CD14-positive monocyte (primary cell): ENCODE data around the gene SERPINB8. TPM values are rescaled to one million over a fixed set of nuclear protein-coding genes. Genes with fewer than 3 reads are reported as not detected.

Experiments used
- DNase-seq, 3 donors: peaks; one replicate each; pipeline ENCODE4 v3.0.0-alpha.2; 2011 to 2022
- H2AFZ ChIP-seq: 2 replicates; pipeline ENCODE4 v1.6.0; 2012; ENCODE audit warnings: mild to moderate bottlenecking, low read depth, low read length, inconsistent platforms; ENCODE audit not compliant: insufficient read depth, poor library complexity, severe bottlenecking
- H3K27ac ChIP-seq, 2 donors: 1 replicate in 1 of 2; 2 replicates in 1 of 2; pipeline ENCODE4 v1.5.1; 2012 to 2013; ENCODE audit warnings: low read length in 2 of 2, control low read depth in 1 of 2, inconsistent platforms in 1 of 2, low read depth in 1 of 2, mild to moderate bottlenecking in 1 of 2
- H3K27me3 ChIP-seq, 2 donors: one replicate each; pipeline versions ENCODE4 v1.6.0 to v1.6.1; 2011 to 2013; ENCODE audit warnings: low read length in 2 of 2; ENCODE audit not compliant: control insufficient read depth in 2 of 2, insufficient read depth in 2 of 2
- H3K36me3 ChIP-seq, 2 donors: replicated peaks in 1 of 2; 1 replicate in 1 of 2; 2 replicates in 1 of 2; pipeline versions ENCODE4 v1.5.1 to v1.6.1; 2012 to 2013; ENCODE audit warnings: low read length in 2 of 2, control low read depth in 1 of 2, inconsistent platforms in 1 of 2, mild to moderate bottlenecking in 1 of 2; ENCODE audit not compliant: insufficient read depth in 2 of 2, control insufficient read depth in 1 of 2
- H3K4me1 ChIP-seq, 2 donors: 1 replicate in 1 of 2; 2 replicates in 1 of 2; pipeline versions ENCODE4 v1.5.1 to v1.6.1; 2012 to 2013; ENCODE audit warnings: low read length in 2 of 2, control low read depth in 1 of 2, inconsistent platforms in 1 of 2, mild to moderate bottlenecking in 1 of 2, moderate library complexity in 1 of 2; ENCODE audit not compliant: insufficient read depth in 2 of 2, control insufficient read depth in 1 of 2
- H3K4me2 ChIP-seq: replicated peaks from 2 replicates; pipeline ENCODE3; 2012; ENCODE audit warnings: low read length, moderate library complexity, mild to moderate bottlenecking; ENCODE audit not compliant: poor library complexity, severe bottlenecking; ENCODE audit errors: extremely low read depth
- H3K4me3 ChIP-seq, 3 experiments: fragments of 200-600 bp in 1 of 3; sonication (generic) in 1 of 3; replicated peaks in 1 of 3; 1 replicate in 2 of 3; 2 replicates in 1 of 3; pipeline ENCODE4 v1.5.1; 2011 to 2013; ENCODE audit warnings: low read length in 3 of 3, mild to moderate bottlenecking in 3 of 3, control low read depth in 2 of 3, low read depth in 2 of 3, inconsistent platforms in 1 of 3, moderate library complexity in 1 of 3
- H3K79me2 ChIP-seq: 2 replicates; pipeline ENCODE4 v1.6.0; 2012; ENCODE audit warnings: mild to moderate bottlenecking, control low read depth, inconsistent platforms, low read length, moderate library complexity; ENCODE audit not compliant: insufficient read depth
- H3K9ac ChIP-seq: 2 replicates; pipeline ENCODE4 v1.6.0; 2017; ENCODE audit warnings: low read length, mild to moderate bottlenecking; ENCODE audit not compliant: insufficient read depth, poor library complexity, severe bottlenecking
- H3K9me3 ChIP-seq, 2 donors: replicated peaks in 1 of 2; 1 replicate in 1 of 2; 2 replicates in 1 of 2; pipeline versions ENCODE4 v1.5.1 to v1.6.1; 2012 to 2013; ENCODE audit warnings: low read length in 2 of 2, control low read depth in 1 of 2; ENCODE audit not compliant: control insufficient read depth in 1 of 2, insufficient read depth in 1 of 2
- H4K20me1 ChIP-seq: 2 replicates; pipeline ENCODE4 v1.6.0; 2012; ENCODE audit warnings: mild to moderate bottlenecking, low read length, control low read depth, moderate library complexity; ENCODE audit not compliant: insufficient read depth
- H3K27ac Mint-ChIP-seq, 7 donors: one replicate each; pipeline ENCODE4 v1.8.0; 2020; ENCODE audit warnings: mild to moderate bottlenecking in 7 of 7, mixed read lengths in 7 of 7, moderate library complexity in 6 of 7, inconsistent platforms in 2 of 7
- H3K27me3 Mint-ChIP-seq, 3 donors: one replicate each; pipeline ENCODE4 v1.8.0; 2021 to 2022; ENCODE audit warnings: low read depth in 3 of 3, mild to moderate bottlenecking in 3 of 3, mixed read lengths in 3 of 3, moderate library complexity in 3 of 3, inconsistent platforms in 1 of 3
- H3K36me3 Mint-ChIP-seq, 2 donors: one replicate each; pipeline ENCODE4 v1.8.0; 2020; ENCODE audit warnings: mixed read lengths in 2 of 2, inconsistent platforms in 1 of 2, mild to moderate bottlenecking in 1 of 2
- H3K4me1 Mint-ChIP-seq: one replicate; pipeline ENCODE4 v1.8.0; 2020; ENCODE audit warnings: mild to moderate bottlenecking, mixed read lengths
- H3K4me3 Mint-ChIP-seq, 2 donors: one replicate each; pipeline ENCODE4 v1.8.0; 2020; ENCODE audit warnings: mild to moderate bottlenecking in 2 of 2, mixed read lengths in 2 of 2, moderate library complexity in 1 of 2
- H3K9me3 Mint-ChIP-seq, 7 donors: one replicate each; pipeline ENCODE4 v1.8.0; 2020 to 2022; ENCODE audit warnings: mixed read lengths in 7 of 7, mild to moderate bottlenecking in 6 of 7, moderate library complexity in 6 of 7, inconsistent platforms in 2 of 7
- WGBS: methylation state at CpG from one replicate; pipeline ENCODE4 v1.1.5; 2013; ENCODE audit warnings: missing lambda C conversion rate; ENCODE audit not compliant: insufficient coverage; 5-methylcytosine and 5-hydroxymethylcytosine counted together
- intact Hi-C, 2 donors: fragments of 100-400 bp; cut with micrococcal nuclease; formaldehyde crosslinking; loops; one replicate each; pipeline versions ENCODE4 v1.15.0 to v1.15.1; 2023
- polyA plus RNA-seq, 3 donors: library from polyadenylated mRNA; depleted of rRNA in 1 of 3; unstranded in 2 of 3; stranded (reverse) in 1 of 3; fragments of 300-500 nt in 2 of 3; fragments of >200 nt in 1 of 3; fragmentation: Illumina TruSeq in 2 of 3; gene quantifications; 1 replicate in 2 of 3; 2 replicates in 1 of 3; pipeline ENCODE4 v1.2.3, GENCODE V29; 2012 to 2021
- TF ChIP-seq, protein P1 (sequence below): fragments of 200-600 bp; IDR thresholded peaks from one replicate; pipeline ENCODE4 v1.8.0; 2022; ENCODE audit warnings: antibody characterized with exemption, mild to moderate bottlenecking

Gene SERPINB8
- polyA plus RNA-seq, 3 donors, result 30.3 to 141 (median 115) TPM

DNA sequence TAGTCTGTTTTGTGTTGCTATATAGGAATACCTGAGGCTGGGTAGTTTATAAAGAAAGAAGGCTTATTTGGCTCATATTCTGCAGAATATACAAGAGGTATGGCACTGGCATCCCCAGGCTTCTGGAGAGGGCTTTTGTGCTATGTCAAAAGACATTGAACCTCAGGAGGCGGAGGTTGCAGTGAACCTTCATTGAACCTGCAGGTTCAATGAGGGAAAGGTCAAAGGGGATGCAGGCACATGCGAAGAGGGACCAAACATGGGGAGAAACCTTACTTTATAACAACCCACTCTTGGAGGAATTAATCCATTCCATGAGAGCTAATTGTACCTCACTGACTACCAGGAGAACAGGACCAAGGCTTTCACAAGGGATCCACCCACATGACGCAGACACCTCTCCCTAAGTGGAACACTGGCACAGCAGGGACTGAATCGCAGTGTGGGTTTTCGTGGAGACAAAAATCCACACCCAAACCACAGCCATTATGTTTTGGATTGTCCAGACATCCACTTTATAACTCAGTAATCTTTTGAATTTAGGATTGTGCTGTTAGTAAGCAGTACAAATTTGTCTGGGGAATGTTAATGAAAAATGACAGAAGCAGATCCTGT is 4.1 kb upstream of the SERPINB8 start:
- no peak overlapping the region for H3K4me3 Mint-ChIP-seq
- no peak overlapping the region for H3K9ac ChIP-seq

DNA sequence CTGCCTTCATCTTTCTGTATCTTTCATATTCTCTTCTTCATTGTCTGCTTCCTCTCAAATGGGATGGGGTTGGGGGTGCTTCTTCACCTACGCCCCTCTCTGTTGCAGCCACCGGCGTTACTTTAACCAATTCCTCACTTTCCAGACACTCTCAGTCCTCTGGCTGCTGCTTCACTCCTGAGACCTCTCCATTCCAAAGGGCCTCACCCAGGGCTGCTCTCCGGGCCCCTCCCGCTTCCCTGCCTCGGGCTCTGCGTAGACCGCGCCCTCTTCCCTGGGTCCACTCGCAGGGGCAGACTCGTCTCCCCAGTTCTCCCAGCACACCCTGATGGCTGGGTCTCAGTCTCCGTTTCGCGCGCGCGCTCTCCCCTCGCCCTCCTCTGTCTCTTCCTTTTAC is 926 bp downstream of the SERPINB8 start:
- intact Hi-C loops, result loop anchor here (10.0 kb wide), 3 partner anchors 456 to 1256 kb away; partner anchors contain the start of genes PHLPP1 (in 1 of the 2) and VPS4B (in 1 of the 2)
- Mint-ChIP-seq H3K36me3 (peaks cover 2 to 4% of the 10 kb centered on the region in 2 donors), H3K4me3 (peak overlapping the region; percentile 91 to 98), H3K9me3 (no peaks in the 10 kb centered on the region), H3K4me1 (peaks cover 87% of the 10 kb centered on the region), H3K27me3 (peaks cover 0 to 2% (median 0%) of the 10 kb centered on the region in 3 donors), H3K27ac (peak overlapping the region; percentile 95 to 99 (median 98))
- Histone ChIP-seq H3K4me3 (peak overlapping the region; percentile 55 to 94 (median 81)), H3K27ac (peak overlapping the region; percentile 95 to 98), H3K27me3 (no peaks in the 10 kb centered on the region), H3K4me2 (peak overlapping the region; percentile 83), H3K9ac (peak overlapping the region; percentile 97), H3K4me1 (peaks cover 68 to 73% of the 10 kb centered on the region in 2 donors), H2AFZ (peak overlapping the region; percentile 70), H3K79me2 (peaks cover 74% of the 10 kb centered on the region), H3K9me3 (no peaks in the 10 kb centered on the region), H4K20me1 (peaks cover 4% of the 10 kb centered on the region), H3K36me3 (no peaks in the 10 kb centered on the region)
- TF ChIP-seq, protein P1, sequence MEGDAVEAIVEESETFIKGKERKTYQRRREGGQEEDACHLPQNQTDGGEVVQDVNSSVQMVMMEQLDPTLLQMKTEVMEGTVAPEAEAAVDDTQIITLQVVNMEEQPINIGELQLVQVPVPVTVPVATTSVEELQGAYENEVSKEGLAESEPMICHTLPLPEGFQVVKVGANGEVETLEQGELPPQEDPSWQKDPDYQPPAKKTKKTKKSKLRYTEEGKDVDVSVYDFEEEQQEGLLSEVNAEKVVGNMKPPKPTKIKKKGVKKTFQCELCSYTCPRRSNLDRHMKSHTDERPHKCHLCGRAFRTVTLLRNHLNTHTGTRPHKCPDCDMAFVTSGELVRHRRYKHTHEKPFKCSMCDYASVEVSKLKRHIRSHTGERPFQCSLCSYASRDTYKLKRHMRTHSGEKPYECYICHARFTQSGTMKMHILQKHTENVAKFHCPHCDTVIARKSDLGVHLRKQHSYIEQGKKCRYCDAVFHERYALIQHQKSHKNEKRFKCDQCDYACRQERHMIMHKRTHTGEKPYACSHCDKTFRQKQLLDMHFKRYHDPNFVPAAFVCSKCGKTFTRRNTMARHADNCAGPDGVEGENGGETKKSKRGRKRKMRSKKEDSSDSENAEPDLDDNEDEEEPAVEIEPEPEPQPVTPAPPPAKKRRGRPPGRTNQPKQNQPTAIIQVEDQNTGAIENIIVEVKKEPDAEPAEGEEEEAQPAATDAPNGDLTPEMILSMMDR, result no peak
- no peak for DNase-seq
- WGBS, result 39% methylated on average over 15 of the region's 18 CpGs

More for the DNA sequence above, 4.1 kb upstream of the SERPINB8 start:
- Histone ChIP-seq H3K27me3 (no peaks in the 10 kb centered on the region), H3K4me1 (peaks cover 53 to 62% of the 10 kb centered on the region in 2 donors), H3K4me3 (no peak overlapping the region), H4K20me1 (no peaks in the 10 kb centered on the region), H3K27ac (no peak overlapping the region), H3K4me2 (no peak overlapping the region), H2AFZ (peak overlapping the region; percentile 13), H3K79me2 (peaks cover 36% of the 10 kb centered on the region), H3K9me3 (no peaks in the 10 kb centered on the region), H3K36me3 (no peaks in the 10 kb centered on the region)
- peaks cover 64% of the 10 kb centered on the region for H3K4me1 Mint-ChIP-seq
- H3K9me3 Mint-ChIP-seq, result no peaks in the 10 kb centered on the region
- no peak overlapping the region for H3K27ac Mint-ChIP-seq
- intact Hi-C loops, result no loop called here
- no peaks in the 10 kb centered on the region for H3K36me3 Mint-ChIP-seq
- WGBS, result no CpG with 5 or more reads among the region's 5 CpGs
- DNase-seq, result no peak
- TF ChIP-seq, protein P1, result no peak
- H3K27me3 Mint-ChIP-seq, result peaks cover 0 to 5% (median 0%) of the 10 kb centered on the region in 3 donors
